IMR-90 (cell line): ENCODE measurements around the gene ITGA1. TPM values are rescaled to one million over a fixed set of nuclear protein-coding genes. Genes with fewer than 3 reads are reported as not detected.

Source experiments
- ATAC-seq: fragments of 200-7000 bp; cut with Tn5 transposase; 2 replicates; pipeline ENCODE4 v1.9.1; 2020; ENCODE audit warnings: low read depth, mild to moderate bottlenecking, moderate library complexity
- BruUV-seq: library from RNA; stranded (reverse); fragments of 400-500 nt; replicated peaks from 2 replicates; lab custom pipeline; 2021; lab: Mats Ljungman, UMichigan
- CTCF ChIA-PET: fragments of 300-600 bp; formaldehyde crosslinking; extraction: SDS; loops from one replicate; lab custom pipeline; 2021; ENCODE audit warnings: antibody characterized with exemption; lab: Yijun Ruan, JAX
- POLR2A ChIA-PET: fragments of 300-600 bp; sonication (Branson Sonifier 250); formaldehyde crosslinking; loops from one replicate; lab custom pipeline; 2022; ENCODE audit warnings: antibody characterized with exemption; ENCODE audit not compliant: unreplicated experiment; lab: Charles Lee
- DNase-seq: peaks from one replicate; pipeline ENCODE4 v3.0.0; 2013
- H2AFZ ChIP-seq: replicated peaks from 2 replicates; pipeline ENCODE3; 2013; ENCODE audit warnings: low read length, mild to moderate bottlenecking; ENCODE audit not compliant: poor library complexity
- H2AK5ac ChIP-seq: 2 replicates; pipeline ENCODE4 v1.6.1; 2013; ENCODE audit warnings: low read depth, low read length, inconsistent platforms
- H2AK9ac ChIP-seq: replicated peaks from 2 replicates; pipeline ENCODE3; 2013; ENCODE audit warnings: mild to moderate bottlenecking, low read depth, low read length, moderate library complexity; ENCODE audit not compliant: poor library complexity
- H2BK120ac ChIP-seq: 2 replicates; pipeline ENCODE4 v1.6.1; 2013; ENCODE audit warnings: low read depth, low read length, inconsistent platforms
- H2BK15ac ChIP-seq: 3 replicates; pipeline ENCODE4 v1.6.1; 2013; ENCODE audit warnings: low read depth, low read length, inconsistent platforms
- H2BK20ac ChIP-seq: 2 replicates; pipeline ENCODE4 v1.6.1; 2013; ENCODE audit warnings: low read depth, mild to moderate bottlenecking, inconsistent platforms, low read length, moderate library complexity
- H2BK5ac ChIP-seq: 2 replicates; pipeline ENCODE4 v1.6.1; 2013; ENCODE audit warnings: mild to moderate bottlenecking, low read depth, low read length, inconsistent platforms; ENCODE audit not compliant: poor library complexity, severe bottlenecking
- H3K14ac ChIP-seq: replicated peaks from 2 replicates; pipeline ENCODE4 v1.6.1; 2013; ENCODE audit warnings: low read depth, low read length, inconsistent platforms
- H3K18ac ChIP-seq: 2 replicates; pipeline ENCODE4 v1.6.1; 2013; ENCODE audit warnings: low read depth, low read length, control low read depth
- H3K23ac ChIP-seq: 2 replicates; pipeline ENCODE4 v1.6.1; 2013; ENCODE audit warnings: low read depth, low read length, inconsistent platforms
- H3K27ac ChIP-seq: 2 replicates; pipeline ENCODE4 v1.5.1; 2013; ENCODE audit warnings: mild to moderate bottlenecking, control low read depth, low read length; ENCODE audit not compliant: insufficient read depth
- H3K27me3 ChIP-seq: 2 replicates; pipeline ENCODE4 v1.6.1; 2013; ENCODE audit warnings: low read length; ENCODE audit not compliant: control insufficient read depth, insufficient read depth
- H3K36me3 ChIP-seq: 2 replicates; pipeline ENCODE4 v1.6.1; 2013; ENCODE audit warnings: low read length, mixed read lengths; ENCODE audit not compliant: control insufficient read depth, insufficient read depth
- H3K4ac ChIP-seq: 2 replicates; pipeline ENCODE4 v1.6.1; 2013; ENCODE audit warnings: low read depth, low read length, inconsistent platforms
- H3K4me1 ChIP-seq: 2 replicates; pipeline ENCODE4 v1.6.1; 2013; ENCODE audit warnings: low read length, mixed read lengths; ENCODE audit not compliant: control insufficient read depth, insufficient read depth
- H3K4me2 ChIP-seq: 2 replicates; pipeline ENCODE4 v1.6.1; 2013; ENCODE audit warnings: low read depth, mild to moderate bottlenecking, control low read depth, low read length, moderate library complexity
- H3K4me3 ChIP-seq: 2 replicates; pipeline ENCODE4 v1.5.1; 2013; ENCODE audit warnings: low read depth, mild to moderate bottlenecking, control low read depth, low read length, moderate library complexity; ENCODE audit not compliant: insufficient read depth
- H3K56ac ChIP-seq: 2 replicates; pipeline ENCODE4 v1.6.1; 2013; ENCODE audit warnings: low read length, inconsistent platforms; ENCODE audit not compliant: insufficient read depth; ENCODE audit errors: extremely low read depth
- H3K79me1 ChIP-seq, 2 experiments: 2 replicates each; pipeline ENCODE4 v1.6.1; 2013; ENCODE audit warnings: low read length in 2 of 2, inconsistent platforms in 1 of 2, low read depth in 1 of 2
- H3K9ac ChIP-seq: 2 replicates; pipeline ENCODE4 v1.6.1; 2013; ENCODE audit warnings: low read depth, low read length, control low read depth
- H3K9me1 ChIP-seq: 2 replicates; pipeline ENCODE4 v1.6.1; 2013; ENCODE audit warnings: low read length, inconsistent platforms; ENCODE audit not compliant: insufficient read depth
- H3K9me3 ChIP-seq: 2 replicates; pipeline ENCODE4 v1.6.1; 2013; ENCODE audit warnings: low read length; ENCODE audit not compliant: control insufficient read depth, insufficient read depth
- H4K20me1 ChIP-seq: 2 replicates; pipeline ENCODE4 v1.6.1; 2013; ENCODE audit warnings: low read length, inconsistent platforms; ENCODE audit not compliant: insufficient read depth
- H4K5ac ChIP-seq: 2 replicates; pipeline ENCODE4 v1.6.1; 2013; ENCODE audit warnings: mild to moderate bottlenecking, low read depth, low read length, control low read depth
- H4K8ac ChIP-seq, 2 experiments: 2 replicates each; pipeline ENCODE4 v1.6.1; 2013; ENCODE audit warnings: low read depth in 2 of 2, low read length in 2 of 2, control low read depth in 1 of 2, inconsistent platforms in 1 of 2
- H4K91ac ChIP-seq: 2 replicates; pipeline ENCODE4 v1.6.1; 2013; ENCODE audit warnings: low read depth, low read length, inconsistent platforms; ENCODE audit not compliant: insufficient read depth
- BHLHE40 ChIP-seq: fragments of 150-350 bp; IDR thresholded peaks from 2 replicates; pipeline ENCODE4 v1.6.1; 2016; ENCODE audit warnings: mild to moderate bottlenecking, low read depth, low read length
- CHD1 ChIP-seq: IDR thresholded peaks from 2 replicates; pipeline ENCODE4 v1.6.1; 2012; ENCODE audit warnings: low read depth, low read length, improper control_type of control experiment
- FOS ChIP-seq: fragments of 150-350 bp; IDR thresholded peaks from 2 replicates; pipeline ENCODE4 v1.6.1; 2016; ENCODE audit warnings: low read depth, low read length
- MAFK ChIP-seq: IDR thresholded peaks from 2 replicates; pipeline ENCODE4 v1.6.1; 2012; ENCODE audit warnings: low read depth, low read length, improper control_type of control experiment
- MAZ ChIP-seq: IDR thresholded peaks from 2 replicates; pipeline ENCODE4 v1.6.1; 2012; ENCODE audit warnings: low read depth, mild to moderate bottlenecking, low read length, improper control_type of control experiment, moderate library complexity, borderline replicate concordance
- MXI1 ChIP-seq: IDR thresholded peaks from 2 replicates; pipeline ENCODE4 v1.6.1; 2012; ENCODE audit warnings: low read depth, mild to moderate bottlenecking, low read length, moderate library complexity, borderline replicate concordance
- NFE2L2 ChIP-seq: fragments of 150-350 bp; IDR thresholded peaks from 2 replicates; pipeline ENCODE4 v1.6.1; 2016; ENCODE audit warnings: low read depth, mild to moderate bottlenecking, low read length
- POLR2A ChIP-seq: IDR thresholded peaks from 2 replicates; pipeline ENCODE4 v1.6.1; 2012; ENCODE audit warnings: mild to moderate bottlenecking, low read depth, low read length
- RAD21 ChIP-seq: IDR thresholded peaks from 2 replicates; pipeline ENCODE4 v1.6.1; 2012; ENCODE audit warnings: low read length, improper control_type of control experiment
- RCOR1 ChIP-seq: IDR thresholded peaks from 2 replicates; pipeline ENCODE4 v1.6.1; 2012; ENCODE audit warnings: mild to moderate bottlenecking, low read length, improper control_type of control experiment; ENCODE audit not compliant: insufficient replicate concordance
- RFX5 ChIP-seq: IDR thresholded peaks from 2 replicates; pipeline ENCODE4 v1.8.0; 2012; ENCODE audit warnings: low read depth, mild to moderate bottlenecking, low read length, moderate library complexity
- WGBS, 2 experiments: methylation state at CpG; one replicate each; pipeline versions ENCODE4 v1.1.5 to v1.1.7; 2013; ENCODE audit warnings: missing lambda C conversion rate in 2 of 2; ENCODE audit not compliant: insufficient read length in 1 of 2; ENCODE audit errors: extremely low coverage in 2 of 2; 5-methylcytosine and 5-hydroxymethylcytosine counted together
- dilution Hi-C: fragments of 300-500 bp; cut with HindIII; formaldehyde crosslinking; loops from one replicate; pipeline ENCODE4 v1.14.3; 2018; ENCODE audit warnings: low sequenced_read_pairs; ENCODE audit not compliant: unreplicated experiment
- in situ Hi-C: fragments of 300-500 bp; cut with MboI; formaldehyde crosslinking; loops from 3 replicates; pipeline ENCODE4 v1.14.3; 2019; ENCODE audit warnings: low sequenced_read_pairs, inconsistent platforms, mixed read lengths
- intact Hi-C: fragments of 100-400 bp; cut with micrococcal nuclease; formaldehyde crosslinking; loops from 2 replicates; pipeline ENCODE4 v1.10.0; 2022
- polyA plus RNA-seq, 3 experiments: library from polyadenylated mRNA; depleted of rRNA; stranded (reverse); fragments of >200 nt; gene quantifications; 2 replicates each; pipeline ENCODE4 v1.2.3, GENCODE V29; 2012; ENCODE audit warnings: low replicate concordance in 1 of 3
- total RNA-seq: library from RNA; depleted of rRNA; stranded (reverse); fragments of >200 nt; gene quantifications from 2 replicates; pipeline ENCODE4 v1.2.3, GENCODE V29; 2012
- TF ChIP-seq, protein P1 (sequence below): fragments of 150-350 bp; IDR thresholded peaks from 2 replicates; pipeline ENCODE4 v1.6.1; 2016; ENCODE audit warnings: low read depth, mild to moderate bottlenecking, low read length, moderate library complexity, borderline replicate concordance
- TF ChIP-seq, protein P2 (sequence below): conservative IDR thresholded peaks from 2 replicates; pipeline ENCODE4 v1.5.1; 2012; ENCODE audit warnings: mild to moderate bottlenecking, low read depth, low read length, improper control_type of control experiment
- TF ChIP-seq, protein P3 (sequence below): fragments of 150-350 bp; IDR thresholded peaks from 2 replicates; pipeline ENCODE4 v1.6.1; 2017; ENCODE audit warnings: mild to moderate bottlenecking, antibody characterized with exemption, low read length, low read depth

The ITGA1 gene
- total and polyA plus RNA-seq, 2 of the 4 experiments (the other 2 are of a cell fraction): 22.3 to 95.2 TPM

DNA sequence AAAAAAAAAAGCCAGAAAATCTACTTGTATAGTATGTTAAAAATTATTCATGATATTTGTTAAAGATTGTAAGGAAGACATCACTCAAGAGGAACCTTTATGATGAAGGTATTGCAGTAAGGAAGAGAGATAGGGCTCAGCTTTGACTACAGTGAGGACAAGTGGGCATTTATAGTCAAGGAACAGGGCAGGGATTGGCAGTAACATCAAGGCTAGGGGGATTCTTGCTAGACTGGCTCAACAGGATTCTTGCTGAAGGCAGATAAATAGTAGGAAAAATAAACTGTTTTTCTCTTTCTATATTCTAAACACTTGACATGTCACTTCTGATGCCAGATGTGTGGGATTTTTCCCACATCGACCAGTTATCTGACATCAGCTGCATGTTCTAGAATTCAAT lies 96.7 kb downstream of the ITGA1 start:
- Histone ChIP-seq H3K4me1 (peaks cover 5% of the 10 kb centered on the region), H4K8ac (no peak overlapping the region), H2AK5ac (no peak overlapping the region), H2BK20ac (no peak overlapping the region), H3K9me3 (no peaks in the 10 kb centered on the region), H3K27ac (no peak overlapping the region), H4K5ac (no peak overlapping the region), H4K91ac (no peak overlapping the region), H3K9ac (no peak overlapping the region), H2BK15ac (no peak overlapping the region), H3K56ac (no peak overlapping the region), H3K79me1 (peaks cover 0 to 10% of the 10 kb centered on the region in 2 experiments; a peak in 1 of 4 replicates), H3K4ac (no peak overlapping the region), H3K36me3 (peaks cover 24% of the 10 kb centered on the region), H2AK9ac (no peak overlapping the region), H2AFZ (no peak overlapping the region), H3K9me1 (0 out of 2 replicates have a peak, but pooled peaks cover 8% of the 10 kb centered on the region), H3K4me2 (no peak overlapping the region), H2BK5ac (no peak overlapping the region), H3K23ac (peak overlapping the region; percentile 76; the same call in 1 of the 2 replicates), H3K14ac (no peak overlapping the region), H4K20me1 (no peaks in the 10 kb centered on the region), H3K4me3 (no peak overlapping the region), H3K18ac (no peak overlapping the region), H3K27me3 (no peaks in the 10 kb centered on the region), H2BK120ac (no peak overlapping the region)
- CTCF ChIA-PET: no interaction called here
- in situ Hi-C loops: no loop called here
- WGBS, 2 experiments: no CpG with 5 or more reads among the region's 1 CpG
- DNase-seq (no peak), ATAC-seq (no peak)
- dilution Hi-C loops: no loop called here
- intact Hi-C loops: no loop called here
- no TSS peak for BruUV-seq
- POLR2A ChIA-PET: no interaction called here
- no peak for TF ChIP-seq RCOR1
- no peak for TF ChIP-seq NFE2L2
- TF ChIP-seq, protein P1, sequence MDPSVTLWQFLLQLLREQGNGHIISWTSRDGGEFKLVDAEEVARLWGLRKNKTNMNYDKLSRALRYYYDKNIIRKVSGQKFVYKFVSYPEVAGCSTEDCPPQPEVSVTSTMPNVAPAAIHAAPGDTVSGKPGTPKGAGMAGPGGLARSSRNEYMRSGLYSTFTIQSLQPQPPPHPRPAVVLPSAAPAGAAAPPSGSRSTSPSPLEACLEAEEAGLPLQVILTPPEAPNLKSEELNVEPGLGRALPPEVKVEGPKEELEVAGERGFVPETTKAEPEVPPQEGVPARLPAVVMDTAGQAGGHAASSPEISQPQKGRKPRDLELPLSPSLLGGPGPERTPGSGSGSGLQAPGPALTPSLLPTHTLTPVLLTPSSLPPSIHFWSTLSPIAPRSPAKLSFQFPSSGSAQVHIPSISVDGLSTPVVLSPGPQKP: no peak
- TF ChIP-seq RFX5: no peak
- TF ChIP-seq POLR2A: no peak
- TF ChIP-seq FOS: no peak
- no peak for TF ChIP-seq BHLHE40
- TF ChIP-seq, protein P2, sequence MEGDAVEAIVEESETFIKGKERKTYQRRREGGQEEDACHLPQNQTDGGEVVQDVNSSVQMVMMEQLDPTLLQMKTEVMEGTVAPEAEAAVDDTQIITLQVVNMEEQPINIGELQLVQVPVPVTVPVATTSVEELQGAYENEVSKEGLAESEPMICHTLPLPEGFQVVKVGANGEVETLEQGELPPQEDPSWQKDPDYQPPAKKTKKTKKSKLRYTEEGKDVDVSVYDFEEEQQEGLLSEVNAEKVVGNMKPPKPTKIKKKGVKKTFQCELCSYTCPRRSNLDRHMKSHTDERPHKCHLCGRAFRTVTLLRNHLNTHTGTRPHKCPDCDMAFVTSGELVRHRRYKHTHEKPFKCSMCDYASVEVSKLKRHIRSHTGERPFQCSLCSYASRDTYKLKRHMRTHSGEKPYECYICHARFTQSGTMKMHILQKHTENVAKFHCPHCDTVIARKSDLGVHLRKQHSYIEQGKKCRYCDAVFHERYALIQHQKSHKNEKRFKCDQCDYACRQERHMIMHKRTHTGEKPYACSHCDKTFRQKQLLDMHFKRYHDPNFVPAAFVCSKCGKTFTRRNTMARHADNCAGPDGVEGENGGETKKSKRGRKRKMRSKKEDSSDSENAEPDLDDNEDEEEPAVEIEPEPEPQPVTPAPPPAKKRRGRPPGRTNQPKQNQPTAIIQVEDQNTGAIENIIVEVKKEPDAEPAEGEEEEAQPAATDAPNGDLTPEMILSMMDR: no peak
- TF ChIP-seq MAZ: no peak
- TF ChIP-seq, protein P3, sequence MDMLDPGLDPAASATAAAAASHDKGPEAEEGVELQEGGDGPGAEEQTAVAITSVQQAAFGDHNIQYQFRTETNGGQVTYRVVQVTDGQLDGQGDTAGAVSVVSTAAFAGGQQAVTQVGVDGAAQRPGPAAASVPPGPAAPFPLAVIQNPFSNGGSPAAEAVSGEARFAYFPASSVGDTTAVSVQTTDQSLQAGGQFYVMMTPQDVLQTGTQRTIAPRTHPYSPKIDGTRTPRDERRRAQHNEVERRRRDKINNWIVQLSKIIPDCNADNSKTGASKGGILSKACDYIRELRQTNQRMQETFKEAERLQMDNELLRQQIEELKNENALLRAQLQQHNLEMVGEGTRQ: no peak
- TF ChIP-seq CHD1: no peak
- TF ChIP-seq RAD21: no peak
- TF ChIP-seq MAFK: no peak
- TF ChIP-seq MXI1: no peak
